HG03066 (cell line): Measurements from ENCODE around the gene NRCAM.

Experiments
- ATAC-seq: cut with Tn5 transposase; IDR thresholded peaks from one replicate; pipeline ENCODE4 v1.9.1; 2021; ENCODE audit warnings: low read depth; ENCODE audit not compliant: unreplicated experiment

Gene NRCAM

DNA sequence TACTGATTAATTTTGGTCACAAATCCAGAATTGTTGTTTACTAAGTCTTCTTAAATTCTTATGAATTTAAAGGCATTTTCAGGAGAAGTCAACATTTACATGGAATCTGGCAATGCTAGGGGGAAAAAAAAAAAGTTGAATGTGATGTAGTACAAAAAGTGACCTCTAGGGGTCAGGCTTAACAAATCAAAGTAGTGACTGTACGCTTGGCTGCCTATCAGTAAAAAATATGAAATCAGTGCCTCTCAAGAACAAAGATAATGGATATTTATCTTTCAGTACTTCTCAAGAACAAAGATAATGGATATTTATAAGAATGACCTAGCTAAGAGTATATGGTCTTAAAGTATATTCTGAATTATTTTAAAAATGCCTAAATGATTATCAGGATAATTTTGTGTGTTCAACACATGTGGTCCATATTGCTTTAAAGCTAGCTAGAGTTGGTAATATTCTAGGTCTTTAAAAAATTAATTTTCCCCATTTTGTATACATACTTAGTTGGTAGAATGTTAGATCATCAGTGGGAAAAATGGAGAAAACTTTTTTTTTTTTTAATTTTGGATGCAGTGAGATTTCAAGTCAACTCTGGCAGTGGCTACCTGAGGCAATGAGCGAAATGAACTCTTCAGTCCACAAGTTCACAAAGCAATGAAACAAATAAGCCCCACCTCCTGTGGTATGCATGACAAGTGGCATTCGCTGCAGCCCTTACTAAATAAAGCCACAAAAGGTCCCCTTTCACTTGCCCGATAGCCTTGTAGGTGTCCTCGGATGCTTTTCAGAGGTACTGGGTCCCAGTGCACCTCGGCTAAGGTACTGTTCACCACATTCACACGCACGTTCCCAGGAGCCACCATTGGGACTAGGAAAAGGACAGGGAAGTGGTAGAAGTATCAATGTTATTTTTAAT lies 274.9 kb downstream of the NRCAM start:
- no peak for ATAC-seq

DNA sequence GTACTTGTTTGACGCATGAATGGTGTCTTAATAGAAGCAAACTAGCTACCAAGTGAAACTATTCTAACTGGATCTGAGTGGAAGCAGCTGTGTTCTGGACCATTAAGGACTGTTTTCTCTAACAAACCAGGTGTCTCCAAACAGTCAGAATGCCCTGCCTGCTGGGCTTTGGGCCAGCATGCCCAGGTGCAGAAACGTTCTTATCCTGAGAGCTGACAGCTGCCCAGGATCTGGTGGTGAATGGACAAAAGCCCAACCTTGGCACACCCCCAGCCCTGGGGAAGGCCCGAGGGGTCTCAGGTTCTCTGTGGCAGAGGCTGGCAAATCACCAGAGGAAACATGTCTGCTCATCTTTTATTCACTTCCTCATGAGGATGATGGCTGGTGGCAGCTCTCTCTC lies 277.8 kb downstream of the NRCAM start:
- ATAC-seq = no peak

DNA sequence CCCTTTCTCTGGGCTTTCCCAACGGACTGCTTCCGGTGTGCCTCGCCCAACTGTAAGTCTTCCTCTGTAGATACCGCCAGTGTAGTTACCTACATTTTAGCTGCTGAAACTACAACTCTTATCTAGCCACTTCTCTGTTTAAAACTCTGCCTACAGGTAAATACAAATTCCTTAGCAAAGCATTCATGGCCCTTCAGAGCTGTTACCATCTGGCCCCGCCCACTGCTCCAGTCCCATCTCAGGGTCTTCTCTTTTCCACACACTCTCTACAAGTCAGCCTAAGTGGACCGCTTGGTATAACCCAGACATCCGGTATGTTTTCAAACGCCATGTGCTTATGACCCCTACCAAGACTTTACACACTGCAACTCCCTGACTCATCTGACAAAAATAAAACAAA lies 285.1 kb downstream of the NRCAM start:
- ATAC-seq = no peak

DNA sequence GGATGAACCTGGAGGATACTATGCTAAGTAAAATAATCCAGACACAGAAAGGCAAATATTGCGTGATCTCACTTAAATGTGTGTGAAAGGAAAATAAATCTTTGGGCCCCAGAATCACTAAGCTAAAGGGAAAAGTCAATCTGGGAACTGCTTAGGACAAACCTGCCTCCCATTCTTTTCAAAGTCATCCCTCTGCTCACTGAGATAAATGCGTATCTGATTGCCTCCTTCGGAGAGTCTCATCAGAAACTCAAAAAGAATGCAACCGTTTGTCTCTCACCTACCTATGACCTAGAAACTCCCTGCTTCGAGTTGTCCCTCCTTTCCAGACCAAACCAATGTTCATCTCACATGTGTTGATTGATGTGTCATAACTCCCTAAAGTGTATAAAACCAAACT lies 286.0 kb downstream of the NRCAM start:
- no peak for ATAC-seq

DNA sequence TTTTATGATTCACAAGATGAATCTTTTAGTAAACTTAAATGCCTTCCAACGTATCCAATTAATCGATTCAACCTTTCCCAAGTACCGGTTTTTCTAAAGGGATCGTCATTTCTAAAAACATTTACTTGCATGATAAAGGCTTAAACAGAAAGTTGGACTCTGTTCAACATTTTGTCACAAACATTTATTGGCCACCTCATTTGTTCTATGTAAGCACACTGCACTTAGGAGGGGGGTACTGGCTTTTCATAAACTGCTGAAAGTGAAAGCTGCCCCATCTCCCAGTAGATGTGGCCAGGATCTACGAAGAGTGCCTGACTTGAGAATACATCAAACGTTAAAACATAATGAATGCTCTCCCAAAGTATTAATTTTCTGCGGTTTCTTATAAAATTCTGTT lies 288.8 kb downstream of the NRCAM start:
- no peak for ATAC-seq

DNA sequence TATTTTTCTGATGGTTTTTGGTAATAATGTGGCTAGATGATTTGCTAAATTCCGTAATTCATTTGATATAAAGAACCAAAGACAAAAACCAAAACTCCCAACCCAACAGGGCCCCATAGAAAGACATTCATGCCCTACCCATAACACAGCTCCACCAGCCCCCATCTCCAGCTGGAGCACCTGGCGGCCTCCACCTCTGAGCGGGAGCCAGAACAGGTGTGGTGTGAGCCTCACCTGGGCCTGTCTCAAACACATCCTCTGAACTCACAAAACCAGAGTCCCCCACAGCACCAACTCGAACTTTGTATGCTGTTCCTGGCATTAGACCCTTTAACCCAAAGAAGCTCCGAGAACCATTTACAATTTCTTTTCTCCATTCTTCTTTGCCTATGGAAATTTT lies 289.5 kb downstream of the NRCAM start:
- no peak for ATAC-seq

DNA sequence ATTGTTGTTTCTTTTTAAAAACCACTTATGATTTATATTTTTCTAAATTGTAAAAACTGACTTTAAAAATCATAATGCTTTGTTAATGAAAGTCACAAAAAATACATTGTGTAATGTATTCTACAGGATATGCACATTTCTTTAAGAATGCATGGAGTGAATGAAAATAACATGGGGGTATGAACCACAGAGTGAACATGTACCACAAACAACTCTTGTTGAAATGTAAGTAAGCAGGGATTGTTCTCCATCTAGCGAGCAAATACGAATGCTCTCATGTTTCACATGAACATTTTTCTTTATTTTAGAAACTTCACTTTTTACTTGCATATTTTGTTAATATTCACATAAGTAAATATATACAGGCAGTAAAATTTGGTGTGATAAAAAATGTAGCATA lies 290.5 kb downstream of the NRCAM start:
- no peak for ATAC-seq

DNA sequence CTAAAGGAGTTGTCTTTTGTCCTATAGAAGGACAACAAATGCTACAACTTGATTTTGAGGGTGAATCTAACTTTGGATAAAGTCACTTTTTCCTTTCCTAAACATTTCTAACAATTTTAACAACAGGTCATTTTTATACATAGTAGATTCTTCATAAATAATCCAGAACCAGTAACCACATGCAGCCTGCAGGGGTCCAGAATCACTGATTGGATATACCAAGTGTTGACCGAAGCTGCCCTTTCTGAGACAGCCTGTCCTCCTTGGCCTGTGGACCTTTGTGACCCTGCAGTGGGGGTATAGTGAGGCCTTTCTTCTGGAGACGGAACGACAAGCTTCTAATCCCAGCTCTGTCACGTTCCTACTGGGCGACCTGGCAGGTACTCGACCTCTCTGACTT lies 291.3 kb downstream of the NRCAM start:
- ATAC-seq = no peak

DNA sequence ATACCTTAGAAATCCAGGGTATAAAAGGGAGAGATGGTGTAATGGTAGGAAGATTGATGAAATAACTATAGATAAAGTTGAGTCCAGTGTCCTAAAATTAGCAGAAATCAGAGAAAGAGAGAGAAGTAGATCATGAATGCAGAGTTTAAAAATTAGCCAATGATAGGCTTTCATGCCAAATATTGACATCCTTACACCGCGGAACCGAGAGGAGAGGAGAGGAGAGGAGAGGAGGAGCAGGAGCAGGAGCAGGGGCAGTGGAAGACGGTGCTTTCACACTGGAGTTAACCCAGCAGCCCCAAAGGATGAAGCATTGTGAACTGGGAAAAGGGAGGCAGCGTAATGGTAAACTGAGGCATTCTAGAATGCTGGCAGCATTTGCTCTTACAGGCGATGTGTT lies 291.9 kb downstream of the NRCAM start:
- ATAC-seq = no peak

DNA sequence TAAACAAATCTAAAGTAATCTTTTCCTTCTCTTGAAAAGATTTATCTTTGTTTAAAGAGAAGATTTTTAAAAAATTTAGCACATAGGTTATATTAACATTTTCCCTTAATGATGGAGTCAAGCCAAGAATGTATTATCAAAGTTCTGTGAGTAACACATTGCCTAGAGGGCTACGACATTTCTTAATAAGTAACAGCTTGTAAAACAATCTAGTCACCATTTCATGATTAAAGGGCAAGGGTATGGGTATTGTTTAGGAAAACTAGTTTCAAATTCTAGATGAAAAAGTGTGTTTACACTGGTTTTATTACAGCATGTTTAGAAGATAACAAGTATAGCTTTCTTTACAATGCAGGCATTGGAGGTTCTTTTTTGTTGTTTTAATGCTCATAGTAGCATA lies 297.5 kb downstream of the NRCAM start:
- ATAC-seq = no peak

DNA sequence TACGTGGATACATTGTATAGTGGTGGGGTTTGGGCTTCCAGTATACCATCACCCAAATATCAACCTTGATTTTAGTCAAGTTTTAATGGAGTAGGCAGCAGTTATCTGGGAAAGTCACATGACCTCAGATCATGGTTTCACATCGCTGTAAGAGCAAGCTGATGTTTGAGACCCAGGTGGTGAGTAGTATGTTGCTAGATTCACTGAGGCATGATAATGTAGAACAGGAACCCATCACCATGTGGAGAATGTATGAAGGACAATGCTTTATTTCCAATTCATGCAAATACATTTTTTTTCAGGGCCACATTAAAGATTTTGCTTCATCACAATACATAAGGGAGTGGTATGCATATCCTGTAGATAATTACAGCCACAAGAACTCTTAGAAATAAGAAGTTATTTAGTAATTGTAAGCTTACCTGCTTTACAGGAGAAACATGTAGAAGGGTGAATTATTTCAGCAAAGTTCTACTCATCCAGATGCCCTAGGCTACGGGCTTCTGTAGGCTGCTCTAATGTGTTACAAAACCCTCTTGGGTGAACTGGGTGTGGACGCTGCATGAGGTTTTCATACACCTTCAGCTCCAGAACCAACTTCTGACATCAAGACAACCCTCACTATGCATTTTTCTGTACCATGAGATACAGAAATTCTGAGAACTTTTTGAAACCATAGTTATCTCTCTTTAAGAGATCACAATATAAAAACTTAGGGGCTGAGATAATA lies 298.5 kb downstream of the NRCAM start:
- no peak for ATAC-seq

DNA sequence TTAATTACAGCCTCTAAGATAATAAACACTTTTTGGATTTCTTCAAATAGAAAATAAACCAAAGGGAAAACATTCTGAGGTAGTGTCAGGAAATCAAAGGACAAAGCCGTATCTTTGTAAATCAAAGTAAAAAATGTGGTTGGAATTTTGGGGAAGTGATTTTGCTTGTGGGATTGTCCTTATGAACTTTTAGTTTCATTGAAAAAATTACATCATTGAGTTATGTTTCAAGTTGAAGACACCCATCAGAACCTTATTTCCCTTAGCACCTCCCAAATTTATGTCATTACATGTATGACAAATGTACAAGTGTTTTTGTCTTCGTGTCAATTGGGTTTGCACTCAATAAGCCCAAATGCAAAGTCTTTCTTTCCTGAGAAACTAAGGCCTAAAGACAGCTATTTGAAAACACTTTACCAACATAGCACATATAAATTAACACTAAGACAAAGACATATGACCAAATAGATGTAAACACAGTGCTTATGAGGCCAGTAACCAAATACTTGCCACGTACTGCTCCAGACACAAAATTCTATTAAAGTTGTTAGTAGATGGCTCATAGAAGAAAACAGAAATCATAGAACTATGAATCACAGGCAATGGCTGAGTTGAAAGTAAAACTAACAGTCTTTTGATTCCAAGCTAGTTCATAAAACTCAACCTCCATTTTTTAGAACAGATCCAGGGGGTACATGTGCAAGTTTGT lies 299.2 kb downstream of the NRCAM start:
- ATAC-seq = no peak

DNA sequence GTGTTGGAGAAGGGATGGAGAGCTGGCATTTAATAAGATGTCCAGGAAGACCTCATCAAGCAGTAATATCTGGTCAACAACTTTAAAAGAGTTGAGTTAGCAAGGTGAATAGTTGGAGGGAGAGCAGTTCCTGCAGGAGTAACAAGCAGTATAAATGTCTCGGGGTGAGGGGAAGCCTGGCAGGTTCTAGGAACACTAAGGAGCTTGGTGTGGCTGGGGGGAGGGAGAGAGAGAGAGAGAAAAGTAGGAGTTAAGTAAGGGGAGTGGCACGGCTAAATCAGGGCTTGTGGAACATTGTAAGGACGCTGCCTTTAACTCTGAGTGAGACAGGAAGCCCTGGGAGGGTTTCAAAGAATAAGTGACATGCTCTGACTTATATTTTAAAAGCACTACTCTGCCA lies 304.0 kb downstream of the NRCAM start:
- no peak for ATAC-seq

DNA sequence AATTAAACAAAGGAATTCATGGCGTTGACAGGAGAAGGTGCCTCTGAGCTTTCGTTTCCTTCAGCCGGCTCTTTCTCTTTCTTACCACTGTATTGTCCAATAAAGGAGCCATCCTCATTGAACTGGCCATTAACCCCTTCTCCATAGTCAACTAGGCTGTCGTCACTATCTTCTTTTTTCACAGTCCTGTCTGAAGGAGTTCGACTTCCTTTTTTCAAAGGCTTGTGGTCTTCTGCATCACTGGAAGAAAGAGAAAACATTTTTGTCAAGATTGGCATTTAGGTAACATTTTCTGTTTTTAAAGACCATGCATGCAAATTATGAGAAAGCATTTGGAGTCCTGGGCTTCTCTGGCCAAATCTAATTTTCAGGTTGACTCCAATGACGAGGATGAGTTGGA lies 306.3 kb downstream of the NRCAM start:
- no peak for ATAC-seq

DNA sequence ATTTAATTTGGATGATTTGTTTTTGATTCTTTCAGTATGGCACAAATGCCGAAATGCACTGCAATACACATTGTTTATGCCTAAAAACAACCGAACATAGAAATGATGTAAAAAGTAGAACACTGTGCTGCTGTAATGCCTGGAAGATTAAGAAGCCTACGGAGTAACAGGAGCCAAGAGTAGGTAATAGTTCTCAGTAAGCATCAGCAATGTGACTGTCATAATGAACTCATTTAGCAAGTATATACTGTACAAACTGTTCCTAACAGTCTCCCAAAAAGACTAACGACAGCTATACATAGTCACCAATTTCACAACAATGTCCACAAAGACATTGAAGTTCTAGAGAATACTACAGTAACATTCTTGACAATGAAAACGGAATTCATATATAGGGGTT lies 307.1 kb downstream of the NRCAM start:
- no peak for ATAC-seq

DNA sequence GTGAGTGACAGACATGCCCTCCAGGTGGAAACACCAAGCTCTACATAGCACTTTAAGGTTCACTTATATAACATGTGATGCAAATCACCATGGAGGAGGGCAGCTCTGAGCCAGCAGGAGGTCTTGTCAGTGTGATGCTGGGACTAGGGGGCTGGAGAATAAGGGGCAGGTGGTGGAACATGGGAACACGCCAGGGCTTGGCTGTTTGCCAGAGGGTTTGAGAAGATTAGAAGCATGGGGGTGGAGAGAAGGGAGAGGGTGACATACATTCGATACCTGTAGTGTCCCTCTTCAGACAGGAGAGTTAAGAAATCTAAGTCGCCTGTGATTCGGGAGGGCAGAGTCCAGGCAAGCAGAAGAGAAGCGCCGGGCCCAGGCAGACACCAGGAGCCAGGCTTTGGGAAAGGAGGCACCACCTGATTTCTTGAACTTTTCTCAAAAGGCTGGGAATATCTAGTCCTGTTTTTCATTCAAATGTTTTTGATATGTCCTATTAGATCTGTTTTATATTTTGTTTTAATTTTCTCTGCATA lies 309.1 kb downstream of the NRCAM start:
- ATAC-seq = no peak

DNA sequence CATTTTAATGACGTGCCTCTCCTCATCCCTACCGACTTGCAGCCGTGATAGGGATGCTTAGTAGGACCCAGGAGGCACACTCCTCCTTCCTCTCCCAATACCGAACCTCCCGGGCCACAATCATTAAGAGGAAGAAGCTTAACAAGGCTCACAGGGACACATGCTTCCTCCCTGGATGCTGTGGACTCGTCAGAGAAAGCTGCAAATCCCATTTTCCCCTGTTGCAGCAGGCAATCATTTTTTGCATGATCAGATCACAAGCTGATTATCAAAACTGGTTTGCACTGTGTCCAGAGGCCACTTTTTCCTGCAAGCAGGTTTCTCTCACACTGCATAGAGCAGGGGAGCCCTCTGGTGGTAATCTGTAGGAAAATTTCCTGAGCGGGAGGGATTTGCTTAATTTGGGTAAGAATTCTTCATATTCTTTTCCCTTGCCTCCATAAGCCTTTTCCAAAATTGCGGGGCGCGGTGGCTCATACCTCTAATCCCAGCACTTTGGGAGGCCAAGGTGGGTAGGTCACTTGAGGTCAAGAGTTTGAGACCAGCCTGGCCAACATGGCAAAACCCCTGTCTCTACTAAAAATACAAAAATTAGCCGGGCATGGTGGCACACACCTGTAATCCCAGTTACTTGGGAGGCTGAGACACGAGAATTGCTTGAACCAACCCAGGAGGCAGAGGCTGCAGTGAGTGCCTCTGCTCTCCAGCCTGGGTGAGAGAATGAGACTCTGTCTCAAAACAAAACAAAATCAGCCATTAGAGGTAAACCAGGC lies 310.0 kb downstream of the NRCAM start:
- ATAC-seq = peak; percentile 63

DNA sequence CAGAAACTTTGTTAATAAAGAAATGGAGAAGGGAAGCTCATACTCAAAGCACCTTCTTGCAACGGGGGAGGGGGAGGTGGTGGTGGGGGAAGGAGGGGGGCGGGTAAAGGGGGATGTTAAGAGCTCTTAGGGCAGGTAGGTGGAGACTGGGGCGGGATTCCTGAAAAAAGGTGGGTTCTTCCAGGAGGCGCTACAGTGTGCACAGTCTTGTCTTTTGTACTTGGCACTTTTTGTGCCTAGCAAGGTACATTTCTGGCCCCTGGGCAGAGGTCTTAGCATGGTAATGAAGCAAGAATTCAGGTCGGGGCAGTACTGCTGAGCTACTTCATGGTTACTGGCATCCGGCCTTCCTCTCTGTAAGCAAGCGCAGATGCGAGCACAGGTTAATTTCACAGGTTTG lies 310.8 kb downstream of the NRCAM start:
- ATAC-seq = no peak

DNA sequence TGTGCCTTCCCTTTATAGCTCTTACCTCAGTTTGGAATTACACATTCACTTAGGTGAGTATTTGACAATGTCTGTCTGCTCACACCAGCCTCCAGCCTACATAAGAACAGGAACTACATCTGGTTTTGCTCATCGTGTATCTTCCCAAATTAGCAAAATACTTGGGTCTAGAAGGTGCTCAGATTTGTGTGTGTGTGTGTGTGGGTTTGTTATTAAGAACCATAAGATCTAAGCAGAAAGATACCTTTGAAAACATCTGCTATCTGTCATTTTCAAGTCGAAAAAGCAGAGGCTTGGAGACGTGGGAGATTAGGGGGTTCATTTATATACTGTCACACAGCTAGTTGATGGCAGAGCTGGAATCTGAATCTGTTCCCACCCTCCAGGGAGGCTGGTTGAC lies 311.3 kb downstream of the NRCAM start:
- ATAC-seq = no peak

DNA sequence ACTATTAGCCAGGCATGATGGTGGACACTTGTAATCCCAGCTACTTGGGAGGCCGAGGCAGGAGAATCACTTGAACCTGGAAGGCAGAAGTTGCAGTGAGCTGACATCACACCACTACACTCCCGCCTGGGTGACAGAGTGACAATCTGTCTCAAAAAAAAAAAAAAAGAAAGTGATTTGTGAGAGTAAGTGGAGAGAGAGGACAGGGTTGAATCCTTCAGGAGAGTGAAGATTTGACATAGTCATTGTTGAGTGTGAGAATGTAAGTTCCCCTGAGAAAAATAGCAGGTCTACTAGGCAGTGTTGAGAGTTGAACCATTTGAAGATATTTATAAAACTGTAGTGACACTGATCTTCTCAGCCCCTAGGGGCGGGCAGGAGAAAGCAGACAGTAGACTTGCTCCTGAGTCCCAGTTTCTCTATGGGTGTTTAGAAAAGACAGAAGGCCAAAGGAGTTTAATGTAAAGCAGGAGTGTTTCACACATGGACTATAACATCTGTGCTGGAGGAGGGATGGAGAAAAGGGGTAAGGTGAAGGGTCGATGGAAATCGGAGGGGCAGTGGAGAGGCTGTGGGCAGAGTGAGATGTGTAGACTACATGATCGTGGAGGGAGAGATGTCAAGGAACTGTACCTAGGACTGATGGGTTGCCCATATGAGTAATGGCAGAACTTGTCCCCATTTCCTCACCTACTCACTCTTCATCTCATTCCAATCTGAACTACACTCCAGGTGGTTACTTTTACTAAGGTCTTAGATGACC lies 312.4 kb downstream of the NRCAM start:
- ATAC-seq = no peak
